HepG2 (cell line): ENCODE results near the gene TMEM107. TPM values are rescaled to one million over a fixed set of nuclear protein-coding genes. Genes with fewer than 3 reads are reported as not detected.

ENCODE experiments used
- ARNT ChIP-seq: fragments of 450-650 bp; IDR thresholded peaks from 2 replicates; pipeline ENCODE4 v1.6.1; 2017
- E2F1 ChIP-seq: sonication (generic); formaldehyde crosslinking; IDR thresholded peaks from 2 replicates; pipeline ENCODE4 v1.5.0; 2020; ENCODE audit warnings: missing genetic modification reagents
- EP300 ChIP-seq, 3 experiments: sonication (generic) in 1 of 3; formaldehyde crosslinking in 1 of 3; IDR thresholded peaks; 2 replicates each; pipeline versions ENCODE4 v1.5.1 to v1.6.1; 2011 to 2020; ENCODE audit warnings: low read depth in 2 of 3, low read length in 2 of 3, borderline replicate concordance in 1 of 3, improper control_type of control experiment in 1 of 3, mild to moderate bottlenecking in 1 of 3, missing genetic modification reagents in 1 of 3, moderate library complexity in 1 of 3
- FOSL2 ChIP-seq: sonication (generic); formaldehyde crosslinking; IDR thresholded peaks from 2 replicates; pipeline ENCODE4 v1.4.0; 2020; ENCODE audit warnings: missing genetic modification reagents
- GPBP1L1 ChIP-seq: sonication (generic); formaldehyde crosslinking; IDR thresholded peaks from 2 replicates; pipeline ENCODE4 v1.5.0; 2020; ENCODE audit warnings: mild to moderate bottlenecking, missing genetic modification reagents
- HDAC2 ChIP-seq: sonication (generic); formaldehyde crosslinking; IDR thresholded peaks from 2 replicates; pipeline ENCODE4 v1.4.0; 2020; ENCODE audit warnings: missing genetic modification reagents
- HMGXB3 ChIP-seq: sonication (generic); formaldehyde crosslinking; IDR thresholded peaks from 2 replicates; pipeline ENCODE4 v1.4.0; 2020; ENCODE audit warnings: missing genetic modification reagents, borderline replicate concordance
- HNRNPL ChIP-seq: fragments of 200-400 bp; formaldehyde crosslinking; IDR thresholded peaks from 2 replicates; pipeline ENCODE4 v1.6.1; 2017; ENCODE audit warnings: mild to moderate bottlenecking, low read depth, low read length
- KMT2A ChIP-seq: sonication (generic); formaldehyde crosslinking; IDR thresholded peaks from 2 replicates; pipeline ENCODE4 v1.4.0; 2020; ENCODE audit warnings: missing genetic modification reagents
- MYPOP ChIP-seq: sonication (generic); formaldehyde crosslinking; IDR thresholded peaks from 2 replicates; pipeline ENCODE4 v1.8.1; 2023; ENCODE audit warnings: mild to moderate bottlenecking, moderate library complexity, missing genetic modification reagents
- RARA ChIP-seq: IDR thresholded peaks from 2 replicates; pipeline ENCODE4 v1.6.1; 2016; ENCODE audit warnings: missing genetic modification reagents, missing compliant biosample characterization
- REL ChIP-seq: sonication (generic); formaldehyde crosslinking; conservative IDR thresholded peaks from 2 replicates; pipeline ENCODE4 v1.8.0; 2022; ENCODE audit warnings: mild to moderate bottlenecking, missing genetic modification reagents, moderate library complexity
- RNF219 ChIP-seq: sonication (generic); formaldehyde crosslinking; IDR thresholded peaks from 2 replicates; pipeline ENCODE4 v1.5.0; 2020; ENCODE audit warnings: mild to moderate bottlenecking, missing genetic modification reagents
- TARDBP ChIP-seq: sonication (generic); formaldehyde crosslinking; IDR thresholded peaks from 2 replicates; pipeline ENCODE4 v1.8.0; 2022; ENCODE audit warnings: mild to moderate bottlenecking, missing genetic modification reagents
- ZNF580 ChIP-seq: IDR thresholded peaks from 2 replicates; pipeline ENCODE4 v1.6.1; 2016; ENCODE audit warnings: low read depth, borderline replicate concordance
- ZNF616 ChIP-seq: sonication (generic); formaldehyde crosslinking; IDR thresholded peaks from 2 replicates; pipeline ENCODE4 v1.5.0; 2020; ENCODE audit warnings: low read depth, mild to moderate bottlenecking, missing genetic modification reagents
- ZNF775 ChIP-seq: sonication (generic); formaldehyde crosslinking; IDR thresholded peaks from 2 replicates; pipeline ENCODE4 v1.4.0; 2020; ENCODE audit warnings: missing genetic modification reagents, mild to moderate bottlenecking, moderate library complexity, borderline replicate concordance
- polyA plus RNA-seq, 8 experiments: library from polyadenylated mRNA; depleted of rRNA in 3 of 8; stranded (reverse) in 7 of 8; unstranded in 1 of 8; fragments of >200 nt; fragmentation: Illumina TruSeq in 4 of 8; extraction: Trizol in 4 of 8; gene quantifications; 2 replicates each; pipeline versions ENCODE4 v1.2.1 to v1.2.3, GENCODE V29; 2011 to 2016; ENCODE audit warnings: low read depth in 4 of 8, missing spikeins in 1 of 8, mixed read lengths in 1 of 8; ENCODE audit not compliant: insufficient read depth in 1 of 8
- total RNA-seq, 5 experiments: library from RNA; depleted of rRNA; stranded (reverse); fragments of >200 nt; fragmentation: Illumina TruSeq; extraction: Trizol; gene quantifications; 2 replicates each; pipeline ENCODE4 v1.2.3, GENCODE V29; 2016; ENCODE audit warnings: low read depth in 1 of 5

Gene TMEM107
- total and polyA plus RNA-seq, 2 of the 13 experiments (the other 11 are each of a cell fraction or from before 2014, with no cell fraction given), result 7.2 to 15.3 TPM

GRCh38 chr17:8138672-8139371, 37.4 kb downstream of the TMEM107 start (continued):
- TF ChIP-seq MYPOP (CRISPR knock-in tag), result peak; percentile 94
- TF ChIP-seq TARDBP (CRISPR knock-in tag), result peak; percentile 79
- no peak for TF ChIP-seq ARNT
- peak; percentile 72 for TF ChIP-seq HDAC2
- TF ChIP-seq HNRNPL, result no peak
- TF ChIP-seq ZNF616, result no peak
- TF ChIP-seq FOSL2 (CRISPR knock-in tag), result peak; percentile 45
- peak; percentile 94; the same call in 1 of the 2 replicates for TF ChIP-seq RNF219 (CRISPR knock-in tag)
- TF ChIP-seq ZNF580 (CRISPR knock-in tag), result peak; percentile 75; the same call in 1 of the 2 replicates
- TF ChIP-seq KMT2A (CRISPR knock-in tag), result no peak
- TF ChIP-seq E2F1, result peak; percentile 80; the same call in 1 of the 2 replicates
- peak; percentile 53; the same call in 1 of the 2 replicates for TF ChIP-seq HMGXB3 (CRISPR knock-in tag)
- peak in 1 of 2 experiments; percentile 51; a peak in 2 of 4 replicates for TF ChIP-seq EP300 (IDR thresholded peaks at IDR 0.05; ENCODE audit: low read depth in 2 of 2, low read length in 2 of 2)
- no peak for TF ChIP-seq EP300 (CRISPR knock-in tag; IDR thresholded peaks at IDR 0.05; ENCODE audit: borderline replicate concordance)
- TF ChIP-seq ZNF775 (CRISPR knock-in tag), result no peak
- no peak for TF ChIP-seq GPBP1L1 (CRISPR knock-in tag)
- no peak for TF ChIP-seq REL (CRISPR knock-in tag)
- TF ChIP-seq RARA, result no peak
